Naive thymus-derived CD8-positive, alpha-beta T cell (primary cell): ENCODE measurements around the gene RAP1B. TPM values are rescaled to one million over a fixed set of nuclear protein-coding genes. Genes with fewer than 3 reads are reported as not detected.
A peak's percentile ranks its signal among the peaks of the same experiment; 100 is the strongest.
"Not testable (repeated sequence)": the region's sequence is repeated elsewhere in the genome, so short reads cannot be mapped to it uniquely, and the experiment has no call there.

ENCODE experiments used
- ATAC-seq, 2 donors: fragments of 150-1000 bp; cut with Tn5 transposase in 1 of 2; sonication (Bioruptor Pico), chemical (Tn5 transposase) in 1 of 2; 1 replicate in 1 of 2; 2 replicates in 1 of 2; pipeline ENCODE4 v1.10.0; 2021; ENCODE audit warnings: mild to moderate bottlenecking in 2 of 2, moderate library complexity in 2 of 2
- POLR2A ChIA-PET: fragments of 350-600 bp; sonication (Branson Sonifier 250); formaldehyde crosslinking; loops from one replicate; lab custom pipeline; 2021; ENCODE audit warnings: antibody characterized with exemption; lab: Charles Lee
- DNase-seq, 10 donors: peaks; one replicate each; pipeline versions ENCODE4 v3.0.0 to v3.0.0-alpha.2; 2020 to 2022
- H3K27ac Mint-ChIP-seq, 10 donors: one replicate each; pipeline ENCODE4 v1.8.0; 2020 to 2022; ENCODE audit warnings: mild to moderate bottlenecking in 10 of 10, mixed read lengths in 10 of 10, moderate library complexity in 4 of 10, inconsistent platforms in 1 of 10
- H3K27me3 Mint-ChIP-seq, 5 donors: one replicate each; pipeline ENCODE4 v1.8.0; 2021 to 2022; ENCODE audit warnings: mixed read lengths in 5 of 5
- H3K36me3 Mint-ChIP-seq, 3 donors: one replicate each; pipeline ENCODE4 v1.8.0; 2020 to 2022; ENCODE audit warnings: mixed read lengths in 3 of 3, mild to moderate bottlenecking in 2 of 3, inconsistent platforms in 1 of 3
- H3K4me1 Mint-ChIP-seq, 4 donors: one replicate each; pipeline ENCODE4 v1.8.0; 2021 to 2022; ENCODE audit warnings: mixed read lengths in 4 of 4
- H3K4me3 Mint-ChIP-seq, 10 donors: one replicate each; pipeline ENCODE4 v1.8.0; 2020 to 2022; ENCODE audit warnings: mild to moderate bottlenecking in 10 of 10, mixed read lengths in 10 of 10, moderate library complexity in 6 of 10, inconsistent platforms in 1 of 10
- H3K9me3 Mint-ChIP-seq, 9 donors: one replicate each; pipeline ENCODE4 v1.8.0; 2020 to 2022; ENCODE audit warnings: mixed read lengths in 9 of 9, mild to moderate bottlenecking in 3 of 9, inconsistent platforms in 1 of 9, moderate library complexity in 1 of 9
- polyA plus RNA-seq, 3 donors: library from polyadenylated mRNA; unstranded; fragments of 300-500 nt; fragmentation: Illumina TruSeq; gene quantifications; one replicate each; pipeline ENCODE4 v1.2.3, GENCODE V29; 2021
- total RNA-seq, 8 experiments: library from RNA in 2 of 8; stranded (reverse) in 2 of 8; gene quantifications; one replicate each; pipeline ENCODE4 v1.2.3 and lab custom pipeline; 2021 to 2026

Gene RAP1B
- total and polyA plus RNA-seq, 5 experiments from 2014 or later, result 254 to 708 (median 562) TPM

DNA sequence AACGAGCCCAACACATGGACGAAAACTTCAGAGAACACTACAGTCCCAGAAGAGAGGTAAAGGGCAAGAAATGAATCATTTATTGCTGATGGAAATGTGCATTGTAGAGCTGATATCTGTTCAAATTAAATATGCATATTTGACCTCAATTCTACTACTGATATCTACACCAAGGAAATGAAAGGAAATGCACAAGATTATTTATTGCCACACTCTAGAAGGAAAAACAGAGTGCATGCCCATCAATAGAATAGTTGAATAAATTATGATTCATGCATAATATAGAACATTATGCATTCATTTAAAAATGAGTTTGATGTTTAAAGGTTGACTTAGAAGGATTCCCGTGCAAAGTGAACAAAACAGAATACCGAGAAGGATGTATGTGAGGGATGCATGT, 60.5 kb downstream of the RAP1B start:
- no peak for ATAC-seq
- POLR2A ChIA-PET, result interaction anchor here (0.7 to 1.0 kb wide), 3 partner anchors 16 to 218 kb away, joined by 3 to 4 read pairs (median 3); no protein-coding TSS in a partner anchor
- H3K4me1 Mint-ChIP-seq, result peaks cover 23 to 66% (median 59%) of the 10 kb centered on the region in 4 donors
- peak overlapping the region in 5 of 10 donors; percentile 1 to 16 (median 5) for H3K4me3 Mint-ChIP-seq
- peak overlapping the region; percentile 0 to 85 (median 29) for H3K27ac Mint-ChIP-seq
- no peaks in the 10 kb centered on the region for H3K27me3 Mint-ChIP-seq
- no peak for DNase-seq
- H3K36me3 Mint-ChIP-seq, result peaks cover 0 to 9% (median 4%) of the 10 kb centered on the region in 3 donors
- peaks cover 0 to 1% (median 0%) of the 10 kb centered on the region in 9 donors for H3K9me3 Mint-ChIP-seq

DNA sequence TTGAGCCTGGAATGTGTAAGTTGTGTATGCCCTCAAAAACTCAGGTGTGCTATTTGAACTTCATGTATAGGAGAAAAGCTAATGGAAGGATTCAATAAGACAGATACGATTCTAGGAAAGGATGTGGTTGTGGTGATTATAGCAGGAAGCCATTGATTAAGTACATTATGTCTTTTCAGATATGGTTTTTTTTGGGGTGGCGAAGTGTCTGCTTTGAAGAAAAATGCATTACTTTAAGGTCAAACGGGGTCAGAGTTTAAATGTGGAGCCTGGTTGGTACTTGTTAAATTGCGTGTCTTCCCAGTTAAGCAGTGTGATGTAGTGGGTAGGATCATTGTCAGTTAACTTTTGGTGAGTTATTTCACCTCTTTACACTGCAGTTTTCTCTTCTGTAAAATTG, 63.1 kb downstream of the RAP1B start:
- DNase-seq (peak in 5 of 10 donors; percentile 10 to 53 (median 33)), ATAC-seq (peak in 1 of 2 donors; percentile 20)
- POLR2A ChIA-PET, result interaction anchor here (1.0 to 1.7 kb wide), 3 partner anchors 9 to 308 kb away, joined by 3 to 4 read pairs (median 3); no protein-coding TSS in a partner anchor
- peak overlapping the region; percentile 51 to 92 (median 79) for H3K27ac Mint-ChIP-seq
- H3K4me3 Mint-ChIP-seq, result peak overlapping the region; percentile 33 to 82 (median 67)
- peaks cover 16 to 55% (median 47%) of the 10 kb centered on the region in 4 donors for H3K4me1 Mint-ChIP-seq
- H3K27me3 Mint-ChIP-seq, result no peaks in the 10 kb centered on the region
- peaks cover 0 to 4% (median 2%) of the 10 kb centered on the region in 3 donors for H3K36me3 Mint-ChIP-seq
- H3K9me3 Mint-ChIP-seq, result peaks cover 0 to 1% (median 0%) of the 10 kb centered on the region in 9 donors

GRCh38 chr12:68674376-68674775, 63.7 kb downstream of the RAP1B start:
- H3K4me1 Mint-ChIP-seq, result peaks cover 21 to 61% (median 53%) of the 10 kb centered on the region in 4 donors
- DNase-seq, result no peak
- peaks cover 0 to 4% (median 2%) of the 10 kb centered on the region in 3 donors for H3K36me3 Mint-ChIP-seq
- POLR2A ChIA-PET, result interaction anchor here (0.8 to 2.1 kb wide), 5 partner anchors 10 to 135 kb away, joined by 3 to 12 read pairs (median 5); partner anchors contain the start of gene RAP1B
- peak overlapping the region; percentile 43 to 82 (median 71) for H3K4me3 Mint-ChIP-seq
- H3K9me3 Mint-ChIP-seq, result peaks cover 0 to 2% (median 0%) of the 10 kb centered on the region in 9 donors
- no peaks in the 10 kb centered on the region for H3K27me3 Mint-ChIP-seq
- ATAC-seq, result no peak
- peak overlapping the region in 9 of 10 donors; percentile 51 to 98 (median 91) for H3K27ac Mint-ChIP-seq

GRCh38 chr12:68675101-68675842, 64.6 kb downstream of the RAP1B start:
- Mint-ChIP-seq H3K4me3 (peak overlapping the region; percentile 43 to 85 (median 75)), H3K36me3 (peaks cover 0 to 6% (median 2%) of the 10 kb centered on the region in 3 donors), H3K9me3 (peaks cover 0 to 2% (median 0%) of the 10 kb centered on the region in 9 donors), H3K4me1 (peaks cover 25 to 62% (median 60%) of the 10 kb centered on the region in 4 donors), H3K27me3 (no peaks in the 10 kb centered on the region), H3K27ac (peak overlapping the region; percentile 0 to 98 (median 94))
- POLR2A ChIA-PET, result interaction anchor here (0.5 to 3.4 kb wide), 12 partner anchors 11 to 136 kb away, joined by 3 to 25 read pairs (median 4); partner anchors contain the start of genes NUP107, RAP1B and SLC35E3
- DNase-seq (peak; percentile 58 to 91 (median 76)), ATAC-seq (peak; percentile 96 to 99)

DNA sequence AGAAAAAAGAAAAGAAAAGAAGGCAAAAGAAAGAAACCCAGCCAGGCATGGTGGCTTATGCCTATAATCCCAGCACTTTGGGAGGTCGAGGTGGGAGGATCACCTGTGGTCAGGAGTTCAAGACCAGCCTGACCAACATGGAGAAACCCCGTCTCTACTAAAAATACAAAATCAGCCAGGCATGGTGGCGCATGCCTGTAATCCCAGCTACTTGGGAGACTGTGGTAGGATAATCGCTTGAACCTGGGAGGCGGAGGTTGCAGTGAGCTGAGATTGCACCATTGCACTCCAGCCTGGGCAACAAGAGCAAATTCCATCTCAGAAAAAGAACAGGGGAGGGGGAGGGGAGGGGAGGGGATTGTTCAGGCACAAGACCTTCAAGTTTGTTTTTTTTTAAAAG, 66.2 kb downstream of the RAP1B start:
- not testable (repeated sequence) for H3K9me3 Mint-ChIP-seq, H3K27me3 Mint-ChIP-seq, ATAC-seq, H3K36me3 Mint-ChIP-seq, DNase-seq
- H3K27ac Mint-ChIP-seq, result peak overlapping the region in 7 of 10 donors; percentile 0 to 93 (median 82)
- H3K4me3 Mint-ChIP-seq, result peak overlapping the region in 3 of 10 donors; percentile 42 to 68 (median 52)
- H3K4me1 Mint-ChIP-seq, result peaks cover 25 to 63% (median 59%) of the 10 kb centered on the region in 4 donors
- POLR2A ChIA-PET, result interaction anchor here (0.7 to 3.4 kb wide), 6 partner anchors 10 to 353 kb away, joined by 3 to 25 read pairs (median 4); partner anchors contain the start of genes NUP107 and RAP1B

- H3K4me1 Mint-ChIP-seq, result peaks cover 11 to 55% (median 44%) of the 10 kb centered on the region in 4 donors
- H3K27ac Mint-ChIP-seq, result peak overlapping the region; percentile 98 to 100 (median 99)
- ATAC-seq (peak in 1 of 2 donors; percentile 7), DNase-seq (no peak)
- POLR2A ChIA-PET, result interaction anchor here (0.6 to 3.1 kb wide), 12 partner anchors 10 to 238 kb away, joined by 3 to 25 read pairs (median 5); partner anchors contain the start of genes MDM2, RAP1B and SLC35E3
- H3K27me3 Mint-ChIP-seq, result no peaks in the 10 kb centered on the region
- peak overlapping the region; percentile 93 to 99 (median 98) for H3K4me3 Mint-ChIP-seq
- H3K36me3 Mint-ChIP-seq, result peaks cover 0 to 27% (median 13%) of the 10 kb centered on the region in 3 donors
- no peaks in the 10 kb centered on the region for H3K9me3 Mint-ChIP-seq
Measured at GRCh38 chr12:68686262-68686594, 75.5 kb downstream of the RAP1B start.

DNA sequence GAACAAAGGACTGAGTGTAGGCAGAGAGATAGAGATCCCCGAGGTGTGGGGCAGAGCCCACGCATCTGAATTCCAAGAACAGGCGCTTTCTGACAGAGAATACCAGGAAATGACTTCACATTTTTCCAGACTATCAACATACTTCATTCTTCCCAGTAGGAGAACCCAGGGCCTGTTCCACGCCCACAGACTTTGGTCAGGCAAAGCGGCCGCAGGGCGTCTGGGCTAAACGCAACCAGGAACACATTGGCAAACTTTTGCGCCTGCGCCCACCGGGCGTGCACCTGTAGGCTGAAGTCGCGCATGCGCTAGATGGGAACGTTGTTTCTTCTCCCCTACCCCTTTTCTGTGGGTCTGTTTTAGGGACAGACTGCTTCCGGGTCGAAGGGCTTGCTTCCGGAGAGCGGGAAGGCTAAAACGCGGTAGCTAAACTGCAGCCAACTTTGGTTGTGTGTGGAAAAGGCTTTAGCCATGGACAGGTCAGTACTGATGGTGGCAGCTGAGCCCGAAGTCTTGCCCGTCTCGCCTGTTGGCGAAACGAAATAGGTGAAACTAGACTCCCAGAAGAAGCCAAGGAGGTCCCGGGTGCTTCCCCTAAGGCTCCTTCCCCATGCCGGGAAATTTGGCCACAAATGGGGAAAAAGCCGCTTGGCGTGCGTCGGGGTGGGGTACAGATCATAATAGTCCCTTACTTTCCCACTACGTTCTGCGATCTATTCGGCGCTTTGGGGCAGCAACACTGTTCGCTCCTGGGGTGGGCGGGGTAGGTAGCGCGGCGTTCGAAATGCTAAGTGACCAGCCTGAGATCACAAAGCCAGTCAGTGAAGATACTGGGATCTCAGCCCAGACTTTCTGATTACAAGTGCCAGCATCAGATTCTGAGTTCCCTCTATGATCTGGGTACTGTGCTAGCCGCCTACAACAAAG, 76.2 kb downstream of the RAP1B start, which contains the start of gene NUP107:
NUP107 (plus strand) TSS at position 384 of the 927 bp plus-strand sequence; CDS start at position 472, 88 bp downstream.
- Mint-ChIP-seq H3K27me3 (no peaks in the 10 kb centered on the region), H3K36me3 (peaks cover 0 to 34% (median 15%) of the 10 kb centered on the region in 3 donors), H3K27ac (peak within 1 kb of the TSS; percentile 98 to 100 (median 99)), H3K9me3 (no peaks in the 10 kb centered on the region), H3K4me3 (peak within 1 kb of the TSS; percentile 93 to 99 (median 98)), H3K4me1 (peaks cover 9 to 55% (median 43%) of the 10 kb centered on the region in 4 donors)
- POLR2A ChIA-PET, result interaction anchor here (0.6 to 3.1 kb wide), 11 partner anchors 10 to 389 kb away, joined by 3 to 25 read pairs (median 5); partner anchors contain the start of genes MDM1, MDM2, RAP1B and SLC35E3
- DNase-seq (peak; percentile 94 to 99 (median 96)), ATAC-seq (peak; percentile 93 to 94)

DNA sequence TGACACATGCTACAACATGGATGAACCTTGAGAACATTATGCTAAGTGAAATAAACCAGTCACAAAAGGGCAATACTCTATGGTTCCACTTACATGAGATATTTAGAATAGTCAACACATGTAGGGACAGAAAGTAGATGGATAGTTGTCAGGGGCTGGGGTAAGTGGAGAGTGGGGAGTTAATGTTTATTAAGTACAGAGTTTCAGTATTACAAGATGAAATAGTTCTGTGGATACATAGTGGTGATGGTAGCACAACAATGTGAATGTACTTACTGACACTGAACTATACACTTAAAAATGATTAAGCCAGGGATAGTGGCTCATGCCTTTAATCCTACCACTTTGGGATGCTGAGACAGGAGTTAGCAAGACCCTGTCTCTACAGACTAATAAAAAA, 84.8 kb downstream of the RAP1B start:
- POLR2A ChIA-PET, result interaction anchor here (1.2 kb wide), 1 partner anchor 45 kb away, joined by 4 read pairs; no protein-coding TSS in a partner anchor
- no peak overlapping the region for H3K27ac Mint-ChIP-seq
- H3K9me3 Mint-ChIP-seq, result no peaks in the 10 kb centered on the region
- H3K4me1 Mint-ChIP-seq, result peaks cover 0 to 2% (median 0%) of the 10 kb centered on the region in 4 donors
- H3K4me3 Mint-ChIP-seq, result no peak overlapping the region
- ATAC-seq (no peak), DNase-seq (no peak)
- H3K36me3 Mint-ChIP-seq, result peaks cover 0 to 89% (median 40%) of the 10 kb centered on the region in 3 donors
- no peaks in the 10 kb centered on the region for H3K27me3 Mint-ChIP-seq

DNA sequence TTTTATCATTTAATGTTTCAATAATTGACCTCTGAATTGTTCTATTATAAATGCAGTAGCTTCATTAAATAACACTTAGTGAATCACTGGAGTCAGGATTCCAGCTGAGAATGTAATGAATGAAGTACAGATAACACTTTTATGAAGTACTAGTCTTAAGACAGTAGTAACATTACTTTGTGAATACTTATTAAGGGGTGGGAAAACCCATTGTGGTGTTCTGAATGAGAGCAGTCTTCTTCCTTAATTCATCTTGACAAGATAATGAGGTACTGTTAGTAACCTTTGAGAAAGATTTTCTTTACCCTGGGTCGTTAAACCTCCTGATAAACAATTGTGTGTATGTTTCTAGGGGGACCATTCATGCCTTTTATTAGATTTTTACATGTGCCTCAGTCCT, 88.8 kb downstream of the RAP1B start:
- POLR2A ChIA-PET, result no interaction called here

More for the DNA sequence above, 88.8 kb downstream of the RAP1B start:
- Mint-ChIP-seq H3K27me3 (no peaks in the 10 kb centered on the region), H3K4me1 (peaks cover 0 to 2% (median 0%) of the 10 kb centered on the region in 4 donors), H3K36me3 (peaks cover 6 to 80% (median 30%) of the 10 kb centered on the region in 3 donors), H3K9me3 (no peaks in the 10 kb centered on the region), H3K27ac (peak overlapping the region in 3 of 10 donors; percentile 15 to 56 (median 27)), H3K4me3 (no peak overlapping the region)
- DNase-seq (no peak), ATAC-seq (no peak)
